ENCODE results near the gene LATS2. TPM values are rescaled to one million over a fixed set of nuclear protein-coding genes. Genes with fewer than 3 reads are reported as not detected.

LATS2 gene
- total RNA-seq, result 20.5 TPM

- peak; percentile 97 for DNase-seq
These were observed at the start of gene LATS2 for GRCh38 chr13:21061029-21061763. LATS2 (minus strand) TSS chr13:21061586; CDS start chr13:21046026, 15,560 bp downstream.

GRCh38 chr13:21109168-21109567 is 47.8 kb upstream of the LATS2 start:
- no peak for DNase-seq

GRCh38 chr13:21106089-21106488 is 44.7 kb upstream of the LATS2 start:
- DNase-seq, result no peak

GRCh38 chr13:21104199-21105019 is 43.0 kb upstream of the LATS2 start:
- no peak for DNase-seq

- DNase-seq, result no peak
These were observed 40.6 kb upstream of the LATS2 start for GRCh38 chr13:21101865-21102576.

- DNase-seq, result no peak
These were observed 39.8 kb upstream of the LATS2 start for GRCh38 chr13:21100994-21101757.

- DNase-seq, result no peak
These were observed 38.8 kb upstream of the LATS2 start for GRCh38 chr13:21100211-21100610.

- DNase-seq, result no peak
These were observed 33.9 kb upstream of the LATS2 start for GRCh38 chr13:21095311-21095710.

GRCh38 chr13:21089830-21090229 is 28.4 kb upstream of the LATS2 start:
- no peak for DNase-seq

GRCh38 chr13:21088534-21088933 is 27.1 kb upstream of the LATS2 start:
- no peak for DNase-seq

GRCh38 chr13:21086929-21087328 is 25.5 kb upstream of the LATS2 start:
- no peak for DNase-seq

GRCh38 chr13:21081926-21082325 is 20.5 kb upstream of the LATS2 start:
- no peak for DNase-seq

GRCh38 chr13:21080593-21080891 is 19.2 kb upstream of the LATS2 start:
- DNase-seq, result no peak

GRCh38 chr13:21079761-21080592 is 18.6 kb upstream of the LATS2 start:
- DNase-seq, result no peak

- DNase-seq, result no peak
These were observed 17.8 kb upstream of the LATS2 start for GRCh38 chr13:21079221-21079620.

- no peak for DNase-seq
These were observed 17.1 kb upstream of the LATS2 start for GRCh38 chr13:21078501-21078900.

GRCh38 chr13:21077788-21078353 is 16.5 kb upstream of the LATS2 start:
- no peak for DNase-seq

- DNase-seq, result no peak
These were observed 15.8 kb upstream of the LATS2 start for GRCh38 chr13:21077076-21077787.

- DNase-seq, result no peak
These were observed 14.9 kb upstream of the LATS2 start for GRCh38 chr13:21076253-21076652.

All from tongue (tissue), 2 donors.